MM.1S (cell line): ENCODE measurements around the gene TMTC2.

Experiments used
- EZH2 ChIP-seq: fragments of 300-600 bp; sonication (generic); optimal IDR thresholded peaks from 2 replicates; pipeline ENCODE3; 2017; ENCODE audit warnings: low read depth, mild to moderate bottlenecking, antibody characterized with exemption, low read length, mixed read lengths
- EZH2phosphoT487 ChIP-seq: fragments of 300-600 bp; sonication (generic); IDR thresholded peaks from 2 replicates; pipeline ENCODE4 v1.6.1; 2018; ENCODE audit warnings: antibody characterized with exemption, low read length
- TF ChIP-seq, protein P1 (sequence below): fragments of 300-600 bp; sonication (generic); IDR thresholded peaks from 2 replicates; pipeline ENCODE4 v1.5.1; 2016; ENCODE audit warnings: antibody characterized with exemption, low read length, mixed read lengths

DNA sequence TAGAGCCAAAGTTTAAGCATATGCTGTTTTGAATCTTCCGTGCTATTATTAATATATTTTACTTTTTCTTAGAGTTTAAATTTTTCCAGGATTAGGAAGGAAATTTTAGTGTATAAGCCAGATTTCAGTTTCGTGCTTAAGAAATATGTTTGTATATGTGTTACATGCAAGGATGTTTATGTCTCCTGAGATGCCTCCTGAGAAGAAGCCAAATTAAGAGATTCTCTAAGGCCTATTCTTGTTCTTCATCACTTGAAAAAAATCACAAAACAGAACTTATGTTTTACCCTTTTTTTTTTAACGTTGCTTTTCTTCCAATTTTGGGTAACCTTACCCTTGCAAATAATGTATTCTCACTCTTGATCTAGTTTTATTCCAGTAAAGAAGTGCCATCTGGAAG, 412.7 kb downstream of the TMTC2 start:
- TF ChIP-seq, protein P1, sequence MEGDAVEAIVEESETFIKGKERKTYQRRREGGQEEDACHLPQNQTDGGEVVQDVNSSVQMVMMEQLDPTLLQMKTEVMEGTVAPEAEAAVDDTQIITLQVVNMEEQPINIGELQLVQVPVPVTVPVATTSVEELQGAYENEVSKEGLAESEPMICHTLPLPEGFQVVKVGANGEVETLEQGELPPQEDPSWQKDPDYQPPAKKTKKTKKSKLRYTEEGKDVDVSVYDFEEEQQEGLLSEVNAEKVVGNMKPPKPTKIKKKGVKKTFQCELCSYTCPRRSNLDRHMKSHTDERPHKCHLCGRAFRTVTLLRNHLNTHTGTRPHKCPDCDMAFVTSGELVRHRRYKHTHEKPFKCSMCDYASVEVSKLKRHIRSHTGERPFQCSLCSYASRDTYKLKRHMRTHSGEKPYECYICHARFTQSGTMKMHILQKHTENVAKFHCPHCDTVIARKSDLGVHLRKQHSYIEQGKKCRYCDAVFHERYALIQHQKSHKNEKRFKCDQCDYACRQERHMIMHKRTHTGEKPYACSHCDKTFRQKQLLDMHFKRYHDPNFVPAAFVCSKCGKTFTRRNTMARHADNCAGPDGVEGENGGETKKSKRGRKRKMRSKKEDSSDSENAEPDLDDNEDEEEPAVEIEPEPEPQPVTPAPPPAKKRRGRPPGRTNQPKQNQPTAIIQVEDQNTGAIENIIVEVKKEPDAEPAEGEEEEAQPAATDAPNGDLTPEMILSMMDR: no peak
- TF ChIP-seq EZH2 (no peak), EZH2phosphoT487 (no peak)
